Endothelial cell of umbilical vein (primary cell): ENCODE results near the gene PTPRO.

ENCODE experiments used
- CTCF ChIP-seq, 2 donors: IDR thresholded peaks; 1 replicate in 1 of 2; 2 replicates in 1 of 2; pipeline ENCODE4 v1.5.1; 2011; ENCODE audit warnings: low read length in 2 of 2, mild to moderate bottlenecking in 2 of 2, moderate library complexity in 2 of 2, control low read depth in 1 of 2, inconsistent platforms in 1 of 2, low read depth in 1 of 2; ENCODE audit not compliant: insufficient read depth in 1 of 2; ENCODE audit errors: extremely low read depth in 1 of 2
- EZH2 ChIP-seq: IDR thresholded peaks from 2 replicates; pipeline ENCODE4 v1.6.1; 2012; ENCODE audit warnings: borderline replicate concordance, low read depth, mild to moderate bottlenecking, moderate library complexity, low read length, inconsistent platforms; ENCODE audit not compliant: severe bottlenecking
- FOS ChIP-seq: IDR thresholded peaks from 2 replicates; pipeline ENCODE4 v1.6.1; 2011; ENCODE audit warnings: mild to moderate bottlenecking, low read length, moderate library complexity, borderline replicate concordance; ENCODE audit not compliant: insufficient read depth
- GATA2 ChIP-seq: IDR thresholded peaks from 2 replicates; pipeline ENCODE4 v1.7.0; 2011; ENCODE audit warnings: low read depth, mild to moderate bottlenecking, moderate library complexity, mixed read lengths, low read length; ENCODE audit not compliant: insufficient read length, insufficient read depth
- JUN ChIP-seq: IDR thresholded peaks from 2 replicates; pipeline ENCODE4 v1.6.1; 2011; ENCODE audit warnings: borderline replicate concordance, low read depth; ENCODE audit not compliant: insufficient read length, insufficient read depth
- MAX ChIP-seq: IDR thresholded peaks from 2 replicates; pipeline ENCODE4 v1.6.1; 2011; ENCODE audit not compliant: insufficient read depth, insufficient read length
- MYC ChIP-seq: IDR thresholded peaks from one replicate; pipeline ENCODE4 v1.6.1; 2011; ENCODE audit warnings: mild to moderate bottlenecking, low read depth, low read length
- POLR2A ChIP-seq: IDR thresholded peaks from 2 replicates; pipeline ENCODE4 v1.6.1; 2012; ENCODE audit warnings: low read depth, mild to moderate bottlenecking, control low read depth, low read length
- POLR2AphosphoS5 ChIP-seq: IDR thresholded peaks from 2 replicates; pipeline ENCODE4 v1.6.1; 2012; ENCODE audit warnings: low read depth, mild to moderate bottlenecking, control low read depth, low read length, moderate library complexity; ENCODE audit not compliant: insufficient read depth

- TF ChIP-seq CTCF (IDR thresholded peaks at IDR 0.05; ENCODE audit: extremely low read depth in 1 of 2, insufficient read depth in 1 of 2, low read depth in 1 of 2, low read length in 2 of 2) (no peak), EZH2 (no peak), POLR2A (no peak), FOS (no peak), POLR2AphosphoS5 (no peak), MYC (no peak), JUN (no peak), MAX (no peak), GATA2 (no peak)
These were observed 41.4 kb upstream of the PTPRO start for GRCh38 chr12:15280930-15281329.
